Fibroblast of skin of left biceps (primary cell): ENCODE results near the gene ITGB4.

ENCODE experiments used
- DNase-seq, 2 experiments: peaks; one replicate each; pipeline ENCODE4 v3.0.0-alpha.2; 2013; ENCODE audit warnings: low read depth in 2 of 2

ITGB4 gene

GRCh38 chr17:75720656-75721462 lies at the start of gene ITGB4:
Gene ITGB4, plus strand, starts transcription at chr17:75721459. Its CDS starts 3,245 bp downstream, at chr17:75724704.
- DNase-seq: no peak

GRCh38 chr17:75672011-75672410 lies 49.2 kb upstream of the ITGB4 start:
- DNase-seq: no peak

- DNase-seq: no peak
Observed at GRCh38 chr17:75673487-75673886, 47.8 kb upstream of the ITGB4 start.

GRCh38 chr17:75676461-75676860 lies 44.8 kb upstream of the ITGB4 start:
- DNase-seq: no peak

GRCh38 chr17:75679706-75680211 lies 41.5 kb upstream of the ITGB4 start:
- DNase-seq: no peak

GRCh38 chr17:75680431-75680830 lies 40.8 kb upstream of the ITGB4 start:
- DNase-seq: no peak

GRCh38 chr17:75681289-75681688 lies 40.0 kb upstream of the ITGB4 start:
- no peak for DNase-seq

GRCh38 chr17:75683583-75683982 lies 37.7 kb upstream of the ITGB4 start:
- no peak for DNase-seq

GRCh38 chr17:75684249-75684648 lies 37.0 kb upstream of the ITGB4 start:
- DNase-seq: no peak

GRCh38 chr17:75684924-75685323 lies 36.3 kb upstream of the ITGB4 start:
- DNase-seq: peak; percentile 18 to 36

GRCh38 chr17:75685499-75685898 lies 35.8 kb upstream of the ITGB4 start:
- no peak for DNase-seq

GRCh38 chr17:75688209-75688825 lies 32.9 kb upstream of the ITGB4 start:
- DNase-seq: no peak

GRCh38 chr17:75689441-75689873 lies 31.8 kb upstream of the ITGB4 start:
- DNase-seq: no peak

GRCh38 chr17:75691371-75691791 lies 29.9 kb upstream of the ITGB4 start:
- DNase-seq: no peak

GRCh38 chr17:75691801-75692626 lies 29.2 kb upstream of the ITGB4 start:
- no peak for DNase-seq

- no peak for DNase-seq
Observed at GRCh38 chr17:75692976-75693375, 28.3 kb upstream of the ITGB4 start.

GRCh38 chr17:75693500-75694481 lies 27.5 kb upstream of the ITGB4 start:
- DNase-seq: peak; percentile 21 to 26

GRCh38 chr17:75694536-75694935 lies 26.7 kb upstream of the ITGB4 start:
- no peak for DNase-seq

GRCh38 chr17:75695141-75695829 lies 26.0 kb upstream of the ITGB4 start:
- DNase-seq: no peak

GRCh38 chr17:75695830-75696271 lies 25.4 kb upstream of the ITGB4 start:
- DNase-seq: no peak
